ENCODE measurements around the gene RXFP2. TPM values are rescaled to one million over a fixed set of nuclear protein-coding genes. Genes with fewer than 3 reads are reported as not detected.

Gene RXFP2
- total RNA-seq, 4 donors from 2014 or later: not detected

DNA sequence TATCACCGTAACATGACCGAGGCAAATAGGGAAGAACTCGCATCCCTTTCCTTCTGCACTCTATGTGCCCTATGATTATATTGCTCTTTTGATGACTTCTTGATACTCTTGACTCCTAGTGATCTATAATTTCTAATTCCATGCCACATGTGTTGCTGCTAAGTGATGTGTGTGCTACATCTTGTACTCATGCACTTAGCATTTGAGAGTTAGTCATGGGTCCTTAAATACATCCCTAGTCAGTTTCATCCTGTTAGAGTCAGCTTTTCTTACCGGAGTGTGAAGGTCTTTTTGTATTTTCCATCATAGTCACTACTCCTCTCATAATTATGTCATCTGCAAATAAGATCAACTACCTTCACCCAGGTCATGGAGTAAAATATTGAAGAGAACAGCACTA, 30.2 kb downstream of the RXFP2 start:
- no peak overlapping the region for H3K4me3 ChIP-seq
- no peak for DNase-seq
- TF ChIP-seq, protein P1, sequence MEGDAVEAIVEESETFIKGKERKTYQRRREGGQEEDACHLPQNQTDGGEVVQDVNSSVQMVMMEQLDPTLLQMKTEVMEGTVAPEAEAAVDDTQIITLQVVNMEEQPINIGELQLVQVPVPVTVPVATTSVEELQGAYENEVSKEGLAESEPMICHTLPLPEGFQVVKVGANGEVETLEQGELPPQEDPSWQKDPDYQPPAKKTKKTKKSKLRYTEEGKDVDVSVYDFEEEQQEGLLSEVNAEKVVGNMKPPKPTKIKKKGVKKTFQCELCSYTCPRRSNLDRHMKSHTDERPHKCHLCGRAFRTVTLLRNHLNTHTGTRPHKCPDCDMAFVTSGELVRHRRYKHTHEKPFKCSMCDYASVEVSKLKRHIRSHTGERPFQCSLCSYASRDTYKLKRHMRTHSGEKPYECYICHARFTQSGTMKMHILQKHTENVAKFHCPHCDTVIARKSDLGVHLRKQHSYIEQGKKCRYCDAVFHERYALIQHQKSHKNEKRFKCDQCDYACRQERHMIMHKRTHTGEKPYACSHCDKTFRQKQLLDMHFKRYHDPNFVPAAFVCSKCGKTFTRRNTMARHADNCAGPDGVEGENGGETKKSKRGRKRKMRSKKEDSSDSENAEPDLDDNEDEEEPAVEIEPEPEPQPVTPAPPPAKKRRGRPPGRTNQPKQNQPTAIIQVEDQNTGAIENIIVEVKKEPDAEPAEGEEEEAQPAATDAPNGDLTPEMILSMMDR (IDR thresholded peaks at IDR 0.05): no peak
- TF ChIP-seq POLR2A (IDR thresholded peaks at IDR 0.05): no peak
- no peaks in the 10 kb centered on the region for H3K4me1 ChIP-seq
- H3K9me3 ChIP-seq: no peaks in the 10 kb centered on the region
- no peak overlapping the region for H3K27ac ChIP-seq
- H3K36me3 ChIP-seq: no peaks in the 10 kb centered on the region
- H3K27me3 ChIP-seq: no peaks in the 10 kb centered on the region

DNA sequence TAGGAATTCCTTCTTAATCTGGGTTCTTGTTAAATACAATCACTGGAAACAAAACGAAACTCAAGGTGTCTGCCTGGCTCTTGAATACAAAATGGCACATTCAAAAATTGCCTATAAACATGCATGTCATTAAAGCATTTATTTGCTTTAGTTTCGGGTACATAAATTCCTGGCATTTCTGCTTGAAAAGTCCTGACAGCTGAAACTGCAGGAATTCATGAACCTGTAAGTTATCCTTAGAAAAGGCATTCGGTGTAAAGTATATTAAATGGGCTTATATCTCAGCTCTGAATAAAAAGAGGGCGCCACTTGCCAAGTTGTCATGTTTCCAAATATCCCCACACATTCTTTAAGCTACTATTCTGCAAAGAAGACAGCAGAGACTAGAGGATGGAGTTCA, 32.9 kb downstream of the RXFP2 start:
- no peak overlapping the region for H3K4me3 ChIP-seq
- no peaks in the 10 kb centered on the region for H3K36me3 ChIP-seq
- DNase-seq: no peak
- TF ChIP-seq, protein P1 (IDR thresholded peaks at IDR 0.05): no peak
- no peak for TF ChIP-seq POLR2A (IDR thresholded peaks at IDR 0.05)
- no peaks in the 10 kb centered on the region for H3K4me1 ChIP-seq
- H3K27ac ChIP-seq: no peak overlapping the region
- H3K27me3 ChIP-seq: no peaks in the 10 kb centered on the region
- no peaks in the 10 kb centered on the region for H3K9me3 ChIP-seq

DNA sequence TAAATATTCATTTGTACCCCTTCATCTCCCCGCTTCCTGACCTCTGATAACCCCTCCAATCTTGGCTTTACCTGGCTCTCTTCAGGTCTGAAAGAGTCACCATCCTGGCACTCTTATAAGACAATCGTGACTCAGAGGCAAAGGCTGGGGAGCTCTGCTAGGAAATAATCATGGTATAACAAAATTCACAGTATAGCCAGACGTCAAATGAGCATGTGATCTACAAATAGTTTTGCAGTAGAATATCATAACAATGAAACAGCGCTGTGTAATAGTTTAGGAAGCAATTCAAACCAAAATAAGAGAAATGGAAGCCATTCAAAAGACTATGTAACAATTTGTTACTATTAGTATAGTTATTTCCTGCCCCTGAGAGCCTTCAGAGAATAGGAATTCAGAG, 34.2 kb downstream of the RXFP2 start:
- no peaks in the 10 kb centered on the region for H3K36me3 ChIP-seq
- no peak overlapping the region for H3K4me3 ChIP-seq
- H3K27me3 ChIP-seq: no peaks in the 10 kb centered on the region
- H3K4me1 ChIP-seq: no peaks in the 10 kb centered on the region
- no peaks in the 10 kb centered on the region for H3K9me3 ChIP-seq
- H3K27ac ChIP-seq: no peak overlapping the region
- TF ChIP-seq POLR2A (IDR thresholded peaks at IDR 0.05): no peak
- TF ChIP-seq, protein P1 (IDR thresholded peaks at IDR 0.05): no peak
- no peak for DNase-seq

DNA sequence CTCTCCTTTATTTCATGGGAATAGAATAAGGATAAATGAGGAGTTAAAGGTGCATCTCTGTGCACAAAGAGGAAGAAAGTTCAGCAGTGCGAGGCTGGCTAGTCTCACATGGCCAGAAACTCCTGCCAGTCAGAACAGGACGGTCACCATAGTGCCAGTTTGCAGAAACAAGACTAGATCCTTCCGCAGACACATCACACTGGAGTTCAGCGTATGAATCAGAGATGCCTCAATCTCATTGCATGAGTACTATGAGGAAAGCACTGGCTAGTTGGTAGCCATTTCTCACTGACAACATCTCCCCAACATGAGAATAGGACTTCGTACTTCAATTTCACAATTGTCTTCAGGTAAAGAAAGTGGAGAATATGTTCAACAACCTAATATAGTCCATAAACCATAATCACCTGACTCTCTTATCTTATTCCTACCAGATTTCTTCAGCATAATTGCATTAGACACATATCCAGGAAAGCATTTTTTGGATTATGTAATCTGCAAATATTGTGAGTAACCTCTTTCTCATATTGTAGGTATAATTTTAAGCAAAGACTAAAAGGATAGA, 34.9 kb downstream of the RXFP2 start:
- Histone ChIP-seq H3K4me3 (no peak overlapping the region), H3K9me3 (no peaks in the 10 kb centered on the region), H3K27ac (no peak overlapping the region), H3K36me3 (no peaks in the 10 kb centered on the region), H3K4me1 (no peaks in the 10 kb centered on the region), H3K27me3 (no peaks in the 10 kb centered on the region)
- no peak for TF ChIP-seq POLR2A (IDR thresholded peaks at IDR 0.05)
- TF ChIP-seq, protein P1 (IDR thresholded peaks at IDR 0.05): no peak
- no peak for DNase-seq

DNA sequence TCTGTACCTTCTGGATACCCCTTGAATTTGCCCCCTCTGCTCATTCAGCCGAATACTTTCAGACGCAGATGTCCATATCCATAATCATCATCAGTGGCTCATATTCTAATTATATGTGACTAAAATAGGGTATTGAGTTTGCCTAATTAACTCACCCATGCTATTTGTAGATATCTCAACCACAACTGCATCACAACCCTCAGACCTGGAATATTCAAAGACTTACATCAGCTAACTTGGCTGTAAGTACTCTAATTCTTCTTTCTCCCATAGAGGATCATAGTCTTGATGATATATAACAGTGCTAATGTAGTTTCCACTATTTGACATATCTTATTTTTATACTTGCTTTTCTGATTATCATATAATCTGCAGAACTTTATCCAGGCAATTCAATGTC, 35.8 kb downstream of the RXFP2 start:
- no peak for DNase-seq
- H3K4me1 ChIP-seq: no peaks in the 10 kb centered on the region
- TF ChIP-seq POLR2A (IDR thresholded peaks at IDR 0.05): no peak
- TF ChIP-seq, protein P1 (IDR thresholded peaks at IDR 0.05): no peak
- H3K27me3 ChIP-seq: no peaks in the 10 kb centered on the region
- no peaks in the 10 kb centered on the region for H3K9me3 ChIP-seq
- no peak overlapping the region for H3K27ac ChIP-seq
- H3K36me3 ChIP-seq: no peaks in the 10 kb centered on the region
- H3K4me3 ChIP-seq: no peak overlapping the region

DNA sequence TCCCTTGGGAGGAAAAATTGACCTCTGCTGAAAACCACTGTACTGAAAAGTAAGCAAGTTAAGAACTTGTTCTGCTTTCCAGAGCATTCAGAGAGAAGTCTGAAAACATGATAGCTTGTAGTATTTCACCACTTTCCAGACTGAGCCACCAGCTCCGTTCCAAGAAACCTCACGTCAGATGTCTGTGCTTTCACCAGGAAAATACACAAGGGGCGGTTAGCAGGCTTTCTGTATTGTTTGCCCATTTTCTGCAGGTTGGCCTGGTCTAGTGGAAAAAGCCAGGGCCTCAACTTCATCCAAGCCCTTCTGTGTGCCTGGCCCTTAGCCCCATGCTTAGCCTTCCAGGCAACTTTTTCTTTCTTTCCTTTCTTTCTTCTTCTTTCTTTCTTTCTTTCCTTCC, 36.4 kb downstream of the RXFP2 start:
- Histone ChIP-seq H3K36me3 (no peaks in the 10 kb centered on the region), H3K4me3 (no peak overlapping the region), H3K27me3 (no peaks in the 10 kb centered on the region), H3K4me1 (no peaks in the 10 kb centered on the region), H3K9me3 (no peaks in the 10 kb centered on the region), H3K27ac (no peak overlapping the region)
- no peak for TF ChIP-seq POLR2A (IDR thresholded peaks at IDR 0.05)
- TF ChIP-seq, protein P1 (IDR thresholded peaks at IDR 0.05): no peak
- DNase-seq: no peak
